GM19351 (cell line): ENCODE data around the gene FDXACB1.

Experiments used
- ATAC-seq: cut with Tn5 transposase; IDR thresholded peaks from one replicate; pipeline ENCODE4 v1.9.1; 2021; ENCODE audit warnings: mild to moderate bottlenecking, moderate library complexity; ENCODE audit not compliant: unreplicated experiment

FDXACB1 gene

GRCh38 chr11:111878849-111879636, at the start of gene FDXACB1, which contains the start of gene CFAP68:
TSS of gene FDXACB1 (minus strand) at chr11:111879165. CDS start at chr11:111879132, 33 bp downstream.
TSS of gene CFAP68 (plus strand) at chr11:111879541. CDS start at chr11:111879561, 20 bp downstream.
- peak; percentile 91 for ATAC-seq

GRCh38 chr11:111926505-111927391, 47.8 kb upstream of the FDXACB1 start:
- peak; percentile 91 for ATAC-seq

- no peak for ATAC-seq
These were observed 47.0 kb upstream of the FDXACB1 start for GRCh38 chr11:111925953-111926352.

- no peak for ATAC-seq
These were observed 45.0 kb upstream of the FDXACB1 start for GRCh38 chr11:111923951-111924350.

- no peak for ATAC-seq
These were observed 44.4 kb upstream of the FDXACB1 start for GRCh38 chr11:111923351-111923788.

- ATAC-seq: no peak
These were observed 43.8 kb upstream of the FDXACB1 start for GRCh38 chr11:111922803-111923202.

- ATAC-seq: no peak
These were observed 42.7 kb upstream of the FDXACB1 start for GRCh38 chr11:111921541-111922230.

GRCh38 chr11:111920908-111921307, 41.9 kb upstream of the FDXACB1 start:
- no peak for ATAC-seq

GRCh38 chr11:111918390-111919256, 39.7 kb upstream of the FDXACB1 start, which contains the start of gene C11orf52:
TSS of gene C11orf52 (plus strand) at chr11:111918913. CDS start at chr11:111918973, 60 bp downstream.
- no peak for ATAC-seq

GRCh38 chr11:111917788-111918187, 38.8 kb upstream of the FDXACB1 start:
- ATAC-seq: no peak

- ATAC-seq: no peak
These were observed 38.3 kb upstream of the FDXACB1 start for GRCh38 chr11:111917312-111917711.

- ATAC-seq: no peak
These were observed 37.8 kb upstream of the FDXACB1 start for GRCh38 chr11:111916768-111917167.

- ATAC-seq: no peak
These were observed 35.0 kb upstream of the FDXACB1 start for GRCh38 chr11:111913997-111914396.

GRCh38 chr11:111913031-111913861, 34.3 kb upstream of the FDXACB1 start:
- no peak for ATAC-seq

GRCh38 chr11:111912535-111912934, 33.6 kb upstream of the FDXACB1 start, which contains the start of gene HSPB2:
TSS of gene HSPB2 (plus strand) at chr11:111912734. CDS start at chr11:111912830, 96 bp downstream.
- ATAC-seq: no peak

- no peak for ATAC-seq
These were observed 32.8 kb upstream of the FDXACB1 start, which contains the start of gene CRYAB for GRCh38 chr11:111911563-111912401. TSS of gene CRYAB (minus strand) at chr11:111911770. CDS start at chr11:111911724, 46 bp downstream.

- no peak for ATAC-seq
These were observed 32.0 kb upstream of the FDXACB1 start for GRCh38 chr11:111910676-111911562.
